ENCODE results near the gene MAP2K1.

The MAP2K1 gene

GRCh38 chr15:66505818-66506217, 119.1 kb downstream of the MAP2K1 start:
- DNase-seq: no peak

- DNase-seq: no peak
Measured at GRCh38 chr15:66508293-66508883, 121.7 kb downstream of the MAP2K1 start.

- DNase-seq: no peak
Measured at GRCh38 chr15:66514586-66514985, 127.9 kb downstream of the MAP2K1 start.

- DNase-seq: no peak
Measured at GRCh38 chr15:66515901-66516322, 129.2 kb downstream of the MAP2K1 start.

GRCh38 chr15:66523926-66524325, 137.2 kb downstream of the MAP2K1 start:
- DNase-seq: no peak

GRCh38 chr15:66524838-66525237, 138.1 kb downstream of the MAP2K1 start:
- peak; percentile 7 for DNase-seq

- DNase-seq: no peak
Measured at GRCh38 chr15:66535056-66535455, 148.3 kb downstream of the MAP2K1 start.

Data from midbrain (tissue), 1 donor.